Activated CD8-positive, alpha-beta memory T cell treated with anti-CD3 and anti-CD28 coated beads, Interleukin-2, amount 10 ng/mL, durations not matched to agents 7 days and 5 days (primary cell): ENCODE data around the gene ZNF816. TPM values are rescaled to one million over a fixed set of nuclear protein-coding genes. Genes with fewer than 3 reads are reported as not detected.
"Not testable (repeated sequence)": the region's sequence is repeated elsewhere in the genome, so short reads cannot be mapped to it uniquely, and the experiment has no call there.

ENCODE experiments used
- ATAC-seq: fragments of 150-1000 bp; cut with Tn5 transposase; one replicate; pipeline ENCODE4 v1.10.0; 2021; ENCODE audit warnings: moderate library complexity
- CTCF ChIA-PET: fragments of 350-600 bp; sonication (Branson Sonifier 250); formaldehyde crosslinking; loops from one replicate; lab custom pipeline; 2021; ENCODE audit warnings: antibody characterized with exemption; lab: Charles Lee
- DNase-seq: peaks from one replicate; pipeline ENCODE4 v3.0.0-alpha.2; 2020
- H3K27ac Mint-ChIP-seq: one replicate; pipeline ENCODE4 v1.8.0; 2021; ENCODE audit warnings: mild to moderate bottlenecking, mixed read lengths
- H3K27me3 Mint-ChIP-seq: one replicate; pipeline ENCODE4 v1.8.0; 2021; ENCODE audit warnings: mixed read lengths
- H3K36me3 Mint-ChIP-seq: one replicate; pipeline ENCODE4 v1.8.0; 2021; ENCODE audit warnings: mild to moderate bottlenecking, mixed read lengths
- H3K4me1 Mint-ChIP-seq: one replicate; pipeline ENCODE4 v1.8.0; 2021; ENCODE audit warnings: mixed read lengths
- H3K4me3 Mint-ChIP-seq: one replicate; pipeline ENCODE4 v1.8.0; 2021; ENCODE audit warnings: mild to moderate bottlenecking, moderate library complexity, mixed read lengths
- H3K9me3 Mint-ChIP-seq: one replicate; pipeline ENCODE4 v1.8.0; 2022; ENCODE audit warnings: low read depth, mixed read lengths
- total RNA-seq, 2 experiments: library from RNA; stranded (reverse); gene quantifications; one replicate each; pipeline ENCODE4 v1.2.3, GENCODE V29; 2021

Gene ZNF816
- total RNA-seq, 2 experiments from 2014 or later: 9.8 to 13.3 TPM

GRCh38 chr19:52991484-52991883, 28.8 kb upstream of the ZNF816 start:
- no peak overlapping the region for H3K4me3 Mint-ChIP-seq
- H3K27ac Mint-ChIP-seq: no peak overlapping the region
- H3K36me3 Mint-ChIP-seq: peaks cover 12% of the 10 kb centered on the region
- ATAC-seq (no peak), DNase-seq (no peak)
- CTCF ChIA-PET: no interaction called here
- peaks cover 12% of the 10 kb centered on the region for H3K4me1 Mint-ChIP-seq
- H3K9me3 Mint-ChIP-seq: peaks cover 11% of the 10 kb centered on the region
- H3K27me3 Mint-ChIP-seq: peaks cover 7% of the 10 kb centered on the region

- H3K27ac Mint-ChIP-seq: no peak overlapping the region
- CTCF ChIA-PET: no interaction called here
- ATAC-seq (no peak), DNase-seq (no peak)
- peaks cover 15% of the 10 kb centered on the region for H3K36me3 Mint-ChIP-seq
- H3K4me1 Mint-ChIP-seq: peaks cover 12% of the 10 kb centered on the region
- H3K27me3 Mint-ChIP-seq: peaks cover 7% of the 10 kb centered on the region
- peaks cover 12% of the 10 kb centered on the region for H3K9me3 Mint-ChIP-seq
- no peak overlapping the region for H3K4me3 Mint-ChIP-seq
These were observed 28.2 kb upstream of the ZNF816 start for GRCh38 chr19:52990759-52991418.

GRCh38 chr19:52988506-52988905, 25.8 kb upstream of the ZNF816 start:
- no peak overlapping the region for H3K27ac Mint-ChIP-seq
- no peak for ATAC-seq
- CTCF ChIA-PET: no interaction called here
- no peak overlapping the region for H3K4me3 Mint-ChIP-seq
- H3K4me1 Mint-ChIP-seq: peaks cover 9% of the 10 kb centered on the region
- H3K36me3 Mint-ChIP-seq: peaks cover 17% of the 10 kb centered on the region
- DNase-seq: no peak
- H3K9me3 Mint-ChIP-seq: peaks cover 11% of the 10 kb centered on the region
- H3K27me3 Mint-ChIP-seq: peaks cover 7% of the 10 kb centered on the region

DNA sequence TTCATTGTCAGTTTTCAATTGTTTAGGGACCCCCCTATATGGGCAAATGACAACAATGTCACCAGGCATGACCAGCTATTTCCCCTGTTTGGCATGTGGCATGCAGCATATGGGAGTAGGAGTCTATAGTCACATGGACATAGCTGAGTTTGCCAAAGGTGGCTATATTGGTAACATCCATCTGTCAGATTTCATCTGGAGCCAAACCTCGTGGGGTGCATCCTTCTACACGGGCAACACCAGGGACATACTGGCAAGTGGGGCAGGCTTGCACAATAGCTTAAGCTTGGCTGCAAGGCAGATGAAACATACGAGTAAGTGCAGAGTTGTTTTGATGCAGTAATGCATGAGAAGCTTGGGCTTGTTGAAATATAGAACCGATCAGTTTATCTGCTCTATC, 24.5 kb upstream of the ZNF816 start:
- Mint-ChIP-seq H3K4me3 (no peak overlapping the region), H3K4me1 (peaks cover under 1% of the 10 kb centered on the region), H3K27ac (no peak overlapping the region), H3K9me3 (peaks cover 13% of the 10 kb centered on the region), H3K27me3 (peaks cover 3% of the 10 kb centered on the region), H3K36me3 (peaks cover 12% of the 10 kb centered on the region)
- no peak for ATAC-seq
- no peak for DNase-seq
- CTCF ChIA-PET: no interaction called here

- ATAC-seq, H3K27ac Mint-ChIP-seq, DNase-seq, H3K4me1 Mint-ChIP-seq, CTCF ChIA-PET, H3K27me3 Mint-ChIP-seq, H3K4me3 Mint-ChIP-seq: not testable (repeated sequence)
- Mint-ChIP-seq H3K9me3 (peaks cover 19% of the 10 kb centered on the region), H3K36me3 (peaks cover 10% of the 10 kb centered on the region)
These were observed 20.5 kb upstream of the ZNF816 start for GRCh38 chr19:52983167-52983566.

DNA sequence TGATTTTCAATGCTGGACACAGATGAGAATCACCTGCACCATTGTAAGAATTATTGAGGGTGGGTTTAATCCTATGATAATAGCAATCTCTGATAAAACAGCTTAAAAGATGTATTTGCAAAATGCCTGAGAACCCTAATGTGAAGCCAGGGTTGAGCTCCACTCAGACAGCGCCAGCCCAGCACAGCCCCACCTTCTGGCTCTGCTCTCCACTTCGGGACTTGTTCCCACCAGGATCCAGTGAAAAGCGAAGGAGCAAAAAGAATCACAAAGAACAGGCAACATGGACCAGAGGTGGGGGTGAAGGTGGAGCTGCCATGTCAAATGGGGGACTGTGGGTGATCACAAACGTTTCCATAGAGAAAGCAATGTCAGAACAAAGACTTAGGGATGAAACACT, 18.6 kb upstream of the ZNF816 start:
- Mint-ChIP-seq H3K4me1 (no peaks in the 10 kb centered on the region), H3K27me3 (no peaks in the 10 kb centered on the region), H3K9me3 (peaks cover 12% of the 10 kb centered on the region), H3K27ac (no peak overlapping the region), H3K4me3 (no peak overlapping the region), H3K36me3 (peaks cover 7% of the 10 kb centered on the region)
- ATAC-seq: no peak
- CTCF ChIA-PET: no interaction called here
- no peak for DNase-seq

DNA sequence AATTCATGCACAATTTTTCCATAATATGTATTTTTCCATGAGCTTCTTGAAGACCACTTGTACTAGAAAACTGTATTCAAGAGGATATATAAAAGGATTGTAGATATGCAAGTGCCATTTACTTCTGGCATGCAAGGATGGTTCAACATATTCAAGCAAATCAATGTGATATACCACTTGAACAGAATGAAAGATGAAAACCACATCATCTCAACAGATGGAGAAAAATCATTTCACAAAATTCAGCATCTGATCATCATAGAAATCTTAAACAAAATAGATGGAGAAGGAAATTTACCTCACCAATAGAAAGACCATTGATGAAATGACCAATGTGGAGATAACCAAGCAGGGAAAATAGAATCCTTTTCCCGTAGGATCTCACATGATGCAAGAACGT, 5.1 kb upstream of the ZNF816 start:
- DNase-seq (no peak), ATAC-seq (no peak)
- Mint-ChIP-seq H3K4me3 (no peak overlapping the region), H3K4me1 (peaks cover 8% of the 10 kb centered on the region), H3K9me3 (peaks cover 24% of the 10 kb centered on the region), H3K36me3 (peaks cover 31% of the 10 kb centered on the region), H3K27me3 (no peaks in the 10 kb centered on the region), H3K27ac (no peak overlapping the region)
- CTCF ChIA-PET: no interaction called here

DNA sequence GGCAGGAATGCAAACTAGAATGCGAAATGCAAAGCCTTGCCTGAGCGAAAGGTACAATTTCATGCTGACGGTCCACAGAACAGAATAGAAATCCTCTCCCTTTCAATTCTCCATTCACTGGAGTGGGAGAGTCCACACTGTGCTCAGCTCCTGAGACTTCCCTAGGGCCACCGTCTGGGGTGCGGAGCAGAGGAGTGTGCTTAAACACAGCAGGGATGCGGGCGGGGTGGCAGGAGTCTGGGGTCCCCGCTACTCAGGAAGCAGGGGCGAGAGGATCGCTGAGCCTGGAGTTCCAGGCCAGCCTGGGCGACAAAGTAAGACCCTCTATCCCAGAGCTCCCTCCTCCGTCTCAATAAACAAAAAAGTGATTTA, 552 bp upstream of the ZNF816 start:
- Mint-ChIP-seq H3K27ac (peak overlapping the region; percentile 90), H3K36me3 (peaks cover 37% of the 10 kb centered on the region), H3K9me3 (peaks cover 17% of the 10 kb centered on the region), H3K4me1 (peaks cover 17% of the 10 kb centered on the region), H3K27me3 (no peaks in the 10 kb centered on the region), H3K4me3 (peak overlapping the region; percentile 97)
- ATAC-seq (peak; percentile 11), DNase-seq (peak; percentile 41)
- CTCF ChIA-PET: interaction anchor here (1.0 to 1.3 kb wide), 2 partner anchors 26 to 31 kb away, joined by 3 to 4 read pairs; no protein-coding TSS in a partner anchor

DNA sequence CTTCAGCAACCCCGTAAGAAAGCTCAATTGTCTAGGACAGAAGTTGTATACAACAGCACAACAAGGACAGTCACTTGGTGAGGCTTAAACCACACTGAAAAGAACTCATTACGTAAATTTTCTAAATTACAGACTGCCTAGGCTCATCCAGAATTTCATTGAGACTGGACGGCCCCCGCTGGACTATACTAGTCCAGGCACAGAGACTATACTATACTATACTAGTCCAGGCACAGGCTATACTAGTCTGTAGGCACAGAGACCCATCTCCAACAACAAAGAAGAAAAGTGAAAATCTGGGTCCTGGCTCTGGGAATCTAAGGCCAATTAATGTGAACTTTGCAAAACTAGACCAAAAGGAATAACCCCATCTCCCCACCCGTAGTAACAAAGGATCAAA, 700 bp downstream of the ZNF816 start:
- ATAC-seq (no peak), DNase-seq (no peak)
- Mint-ChIP-seq H3K4me1 (peaks cover 17% of the 10 kb centered on the region), H3K9me3 (peaks cover 21% of the 10 kb centered on the region), H3K36me3 (peaks cover 46% of the 10 kb centered on the region), H3K27me3 (no peaks in the 10 kb centered on the region), H3K27ac (peak overlapping the region; percentile 90), H3K4me3 (peak overlapping the region; percentile 97)
- CTCF ChIA-PET: interaction anchor here (1.2 to 1.3 kb wide), 2 partner anchors 18 to 32 kb away, joined by 3 read pairs; no protein-coding TSS in a partner anchor

GRCh38 chr19:52959613-52960295, 2.9 kb downstream of the ZNF816 start:
- CTCF ChIA-PET: no interaction called here
- peaks cover 64% of the 10 kb centered on the region for H3K36me3 Mint-ChIP-seq
- ATAC-seq: no peak
- no peaks in the 10 kb centered on the region for H3K27me3 Mint-ChIP-seq
- no peak overlapping the region for H3K4me3 Mint-ChIP-seq
- H3K4me1 Mint-ChIP-seq: peaks cover 17% of the 10 kb centered on the region
- H3K27ac Mint-ChIP-seq: no peak overlapping the region
- peaks cover 33% of the 10 kb centered on the region for H3K9me3 Mint-ChIP-seq
- DNase-seq: no peak

DNA sequence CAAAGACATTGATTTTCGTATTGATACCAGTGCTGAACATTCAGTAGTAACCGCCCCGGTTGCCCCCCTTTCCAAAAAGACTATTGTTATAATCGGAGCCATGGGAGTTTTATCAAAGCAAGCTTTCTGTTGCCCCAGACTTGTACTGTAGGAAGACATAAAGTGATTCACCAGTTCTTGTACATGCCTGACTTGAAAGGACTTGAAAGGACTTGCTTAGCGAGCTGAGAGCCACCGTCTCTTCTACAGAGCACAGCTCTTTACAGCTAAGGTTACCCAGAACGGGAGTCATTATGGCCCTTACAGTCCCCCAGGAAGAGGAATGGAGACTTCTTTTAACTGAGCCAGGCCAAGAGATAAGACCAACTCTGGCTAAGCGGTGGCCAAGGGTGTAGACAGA, 5.1 kb downstream of the ZNF816 start:
- ATAC-seq (no peak), DNase-seq (no peak)
- Mint-ChIP-seq H3K36me3 (peaks cover 81% of the 10 kb centered on the region), H3K27ac (no peak overlapping the region), H3K4me3 (no peak overlapping the region), H3K27me3 (no peaks in the 10 kb centered on the region), H3K9me3 (peaks cover 42% of the 10 kb centered on the region), H3K4me1 (peaks cover 9% of the 10 kb centered on the region)
- CTCF ChIA-PET: no interaction called here

- ATAC-seq (no peak), DNase-seq (no peak)
- Mint-ChIP-seq H3K9me3 (peaks cover 49% of the 10 kb centered on the region), H3K27ac (no peak overlapping the region), H3K36me3 (peaks cover 88% of the 10 kb centered on the region), H3K27me3 (no peaks in the 10 kb centered on the region), H3K4me3 (no peak overlapping the region), H3K4me1 (peaks cover 8% of the 10 kb centered on the region)
- CTCF ChIA-PET: no interaction called here
These were observed 5.8 kb downstream of the ZNF816 start for GRCh38 chr19:52956917-52957316.

- no peak overlapping the region for H3K4me3 Mint-ChIP-seq
- CTCF ChIA-PET: no interaction called here
- peaks cover 45% of the 10 kb centered on the region for H3K9me3 Mint-ChIP-seq
- no peaks in the 10 kb centered on the region for H3K27me3 Mint-ChIP-seq
- DNase-seq: no peak
- peaks cover 57% of the 10 kb centered on the region for H3K36me3 Mint-ChIP-seq
- H3K4me1 Mint-ChIP-seq: no peaks in the 10 kb centered on the region
- no peak for ATAC-seq
- no peak overlapping the region for H3K27ac Mint-ChIP-seq
These were observed 13.3 kb downstream of the ZNF816 start for GRCh38 chr19:52949422-52949821.
